Natural killer cell treated with Interleukin-12 subunit alpha and Interleukin-12 subunit beta and Interleukin-15 and Interleukin-18, amount 100 ng/mL, for 72 hours (primary cell): ENCODE data around the gene MCC. TPM values are rescaled to one million over a fixed set of nuclear protein-coding genes. Genes with fewer than 3 reads are reported as not detected.

ENCODE experiments used
- ATAC-seq, 2 donors: fragments of 150-1000 bp; cut with Tn5 transposase in 1 of 2; sonication (Bioruptor Pico), chemical (Tn5 transposase) in 1 of 2; 2 replicates each; pipeline ENCODE4 v1.10.0; 2021
- DNase-seq: peaks from one replicate; pipeline ENCODE4 v3.0.0; 2022; ENCODE audit warnings: low spot score
- H3K27ac Mint-ChIP-seq, 2 donors: 1 replicate in 1 of 2; 2 replicates in 1 of 2; pipeline ENCODE4 v1.8.0; 2022; ENCODE audit warnings: mixed read lengths in 2 of 2, mild to moderate bottlenecking in 1 of 2, moderate library complexity in 1 of 2
- H3K27me3 Mint-ChIP-seq, 2 donors: 1 replicate in 1 of 2; 2 replicates in 1 of 2; pipeline ENCODE4 v1.8.0; 2022; ENCODE audit warnings: mixed read lengths in 2 of 2
- H3K36me3 Mint-ChIP-seq: one replicate; pipeline ENCODE4 v1.8.0; 2022; ENCODE audit warnings: mixed read lengths
- H3K4me1 Mint-ChIP-seq, 2 donors: 1 replicate in 1 of 2; 2 replicates in 1 of 2; pipeline ENCODE4 v1.8.0; 2022; ENCODE audit warnings: low read depth in 2 of 2, mixed read lengths in 2 of 2, mild to moderate bottlenecking in 1 of 2
- H3K4me3 Mint-ChIP-seq: one replicate; pipeline ENCODE4 v1.8.0; 2022; ENCODE audit warnings: mixed read lengths
- H3K9me3 Mint-ChIP-seq: 2 replicates; pipeline ENCODE4 v1.8.0; 2022; ENCODE audit warnings: mixed read lengths
- total RNA-seq, 2 donors: library from RNA; stranded (reverse); gene quantifications; one replicate each; pipeline ENCODE4 v1.2.3, GENCODE V29; 2022

MCC gene
- total RNA-seq, 2 donors from 2014 or later, result 0.45 to 3.8 TPM

GRCh38 chr5:113510836-113511451, 22.7 kb upstream of the MCC start:
- no peak overlapping the region for H3K4me3 Mint-ChIP-seq
- H3K27ac Mint-ChIP-seq, result peak overlapping the region in 1 of 2 donors; percentile 28
- H3K27me3 Mint-ChIP-seq, result peaks cover 25 to 33% of the 10 kb centered on the region in 2 donors
- DNase-seq (no peak), ATAC-seq (no peak)
- H3K36me3 Mint-ChIP-seq, result no peaks in the 10 kb centered on the region
- no peaks in the 10 kb centered on the region for H3K9me3 Mint-ChIP-seq
- peaks cover 28 to 29% of the 10 kb centered on the region in 2 donors for H3K4me1 Mint-ChIP-seq

- ATAC-seq, result no peak
- Mint-ChIP-seq H3K4me1 (peaks cover 12 to 14% of the 10 kb centered on the region in 2 donors), H3K36me3 (no peaks in the 10 kb centered on the region), H3K27me3 (peaks cover 30 to 37% of the 10 kb centered on the region in 2 donors), H3K4me3 (no peak overlapping the region), H3K27ac (no peak overlapping the region), H3K9me3 (no peaks in the 10 kb centered on the region)
- no peak for DNase-seq
These were observed 20.5 kb upstream of the MCC start for GRCh38 chr5:113508756-113509155.

GRCh38 chr5:113507601-113508000, 19.3 kb upstream of the MCC start:
- peaks cover 34 to 37% of the 10 kb centered on the region in 2 donors for H3K27me3 Mint-ChIP-seq

GRCh38 chr5:113505181-113505580, 16.9 kb upstream of the MCC start:
- DNase-seq (no peak), ATAC-seq (no peak)
- no peak overlapping the region for H3K4me3 Mint-ChIP-seq
- H3K27me3 Mint-ChIP-seq, result peaks cover 44 to 51% of the 10 kb centered on the region in 2 donors
- H3K36me3 Mint-ChIP-seq, result peaks cover 15% of the 10 kb centered on the region
- peaks cover 11 to 12% of the 10 kb centered on the region in 2 donors for H3K4me1 Mint-ChIP-seq
- H3K9me3 Mint-ChIP-seq, result peaks cover 2% of the 10 kb centered on the region
- no peak overlapping the region for H3K27ac Mint-ChIP-seq

More at GRCh38 chr5:113507601-113508000, 19.3 kb upstream of the MCC start:
- H3K4me3 Mint-ChIP-seq, result no peak overlapping the region
- no peaks in the 10 kb centered on the region for H3K36me3 Mint-ChIP-seq
- ATAC-seq, result peak; percentile 67 to 69
- no peak for DNase-seq
- no peaks in the 10 kb centered on the region for H3K9me3 Mint-ChIP-seq
- peak overlapping the region in 1 of 2 donors; percentile 5 for H3K27ac Mint-ChIP-seq
- peaks cover 11 to 12% of the 10 kb centered on the region in 2 donors for H3K4me1 Mint-ChIP-seq

GRCh38 chr5:113503146-113503545, 14.9 kb upstream of the MCC start:
- ATAC-seq (no peak), DNase-seq (no peak)
- Mint-ChIP-seq H3K9me3 (peaks cover 2% of the 10 kb centered on the region), H3K27me3 (peaks cover 46 to 58% of the 10 kb centered on the region in 2 donors), H3K27ac (no peak overlapping the region), H3K36me3 (peaks cover 17% of the 10 kb centered on the region), H3K4me3 (no peak overlapping the region), H3K4me1 (peaks cover 10% of the 10 kb centered on the region in 2 donors)

- Mint-ChIP-seq H3K36me3 (peaks cover 17% of the 10 kb centered on the region), H3K9me3 (peaks cover 2% of the 10 kb centered on the region), H3K27ac (no peak overlapping the region), H3K27me3 (peaks cover 50 to 61% of the 10 kb centered on the region in 2 donors), H3K4me3 (no peak overlapping the region), H3K4me1 (peaks cover 1% of the 10 kb centered on the region in 2 donors)
- DNase-seq (no peak), ATAC-seq (no peak)
These were observed 13.8 kb upstream of the MCC start for GRCh38 chr5:113502073-113502472.

GRCh38 chr5:113495422-113495841, 7.2 kb upstream of the MCC start:
- Mint-ChIP-seq H3K27me3 (peaks cover 53 to 81% of the 10 kb centered on the region in 2 donors), H3K4me1 (no peaks in the 10 kb centered on the region), H3K27ac (no peak overlapping the region), H3K9me3 (peaks cover 6% of the 10 kb centered on the region), H3K36me3 (peaks cover 11% of the 10 kb centered on the region), H3K4me3 (no peak overlapping the region)
- ATAC-seq, result no peak
- DNase-seq, result no peak

GRCh38 chr5:113493446-113493845, 5.2 kb upstream of the MCC start:
- ATAC-seq (no peak), DNase-seq (no peak)
- peaks cover 13% of the 10 kb centered on the region for H3K9me3 Mint-ChIP-seq
- no peak overlapping the region for H3K27ac Mint-ChIP-seq
- H3K4me1 Mint-ChIP-seq, result peaks cover 6 to 10% of the 10 kb centered on the region in 2 donors
- peaks cover 50 to 77% of the 10 kb centered on the region in 2 donors for H3K27me3 Mint-ChIP-seq
- H3K36me3 Mint-ChIP-seq, result peaks cover 18% of the 10 kb centered on the region
- H3K4me3 Mint-ChIP-seq, result no peak overlapping the region

GRCh38 chr5:113491022-113491421, 2.8 kb upstream of the MCC start:
- Mint-ChIP-seq H3K4me3 (no peak overlapping the region), H3K27ac (no peak overlapping the region), H3K4me1 (peaks cover 6 to 13% of the 10 kb centered on the region in 2 donors), H3K36me3 (peaks cover 18% of the 10 kb centered on the region), H3K9me3 (peaks cover 13% of the 10 kb centered on the region), H3K27me3 (peaks cover 41 to 68% of the 10 kb centered on the region in 2 donors)
- no peak for ATAC-seq
- DNase-seq, result no peak

GRCh38 chr5:113490317-113490716, 2.1 kb upstream of the MCC start:
- DNase-seq (no peak), ATAC-seq (no peak)
- Mint-ChIP-seq H3K4me1 (peaks cover 6 to 13% of the 10 kb centered on the region in 2 donors), H3K27me3 (peaks cover 44 to 68% of the 10 kb centered on the region in 2 donors), H3K36me3 (peaks cover 18% of the 10 kb centered on the region), H3K27ac (no peak overlapping the region), H3K9me3 (peaks cover 13% of the 10 kb centered on the region), H3K4me3 (no peak overlapping the region)

GRCh38 chr5:113489299-113489698, 1.0 kb upstream of the MCC start:
- ATAC-seq, result peak; percentile 85 to 90
- Mint-ChIP-seq H3K27ac (no peak overlapping the region), H3K4me3 (peak overlapping the region; percentile 53), H3K36me3 (peaks cover 18% of the 10 kb centered on the region), H3K9me3 (peaks cover 13% of the 10 kb centered on the region), H3K27me3 (peaks cover 45 to 65% of the 10 kb centered on the region in 2 donors), H3K4me1 (peaks cover 6 to 13% of the 10 kb centered on the region in 2 donors)
- DNase-seq, result peak; percentile 65

GRCh38 chr5:113488645-113489184, 462 bp upstream of the MCC start:
- Mint-ChIP-seq H3K4me1 (peaks cover 6 to 13% of the 10 kb centered on the region in 2 donors), H3K27me3 (peaks cover 47 to 70% of the 10 kb centered on the region in 2 donors), H3K36me3 (peaks cover 18% of the 10 kb centered on the region), H3K27ac (no peak overlapping the region), H3K9me3 (peaks cover 13% of the 10 kb centered on the region), H3K4me3 (peak overlapping the region; percentile 53)
- no peak for DNase-seq
- peak; percentile 12 to 44 for ATAC-seq

GRCh38 chr5:113487416-113487780, 855 bp downstream of the MCC start:
- DNase-seq, result no peak
- Mint-ChIP-seq H3K9me3 (peaks cover 13% of the 10 kb centered on the region), H3K4me3 (peak overlapping the region; percentile 45), H3K27me3 (peaks cover 52 to 75% of the 10 kb centered on the region in 2 donors), H3K36me3 (peaks cover 18% of the 10 kb centered on the region), H3K4me1 (peaks cover 6 to 13% of the 10 kb centered on the region in 2 donors), H3K27ac (no peak overlapping the region)
- no peak for ATAC-seq

- peaks cover 33 to 63% of the 10 kb centered on the region in 2 donors for H3K27me3 Mint-ChIP-seq
These were observed 8.0 kb downstream of the MCC start for GRCh38 chr5:113480243-113480642.

More at GRCh38 chr5:113480243-113480642, 8.0 kb downstream of the MCC start:
- H3K36me3 Mint-ChIP-seq, result no peaks in the 10 kb centered on the region
- H3K9me3 Mint-ChIP-seq, result no peaks in the 10 kb centered on the region
- H3K27ac Mint-ChIP-seq, result no peak overlapping the region
- no peaks in the 10 kb centered on the region for H3K4me1 Mint-ChIP-seq
- no peak for DNase-seq
- H3K4me3 Mint-ChIP-seq, result no peak overlapping the region
- ATAC-seq, result no peak
